ENCODE results near the gene SLIT3. TPM values are rescaled to one million over a fixed set of nuclear protein-coding genes. Genes with fewer than 3 reads are reported as not detected.

Gene SLIT3
- total RNA-seq, 4 donors from 2014 or later = 28.4 to 77.2 (median 63.8) TPM

DNA sequence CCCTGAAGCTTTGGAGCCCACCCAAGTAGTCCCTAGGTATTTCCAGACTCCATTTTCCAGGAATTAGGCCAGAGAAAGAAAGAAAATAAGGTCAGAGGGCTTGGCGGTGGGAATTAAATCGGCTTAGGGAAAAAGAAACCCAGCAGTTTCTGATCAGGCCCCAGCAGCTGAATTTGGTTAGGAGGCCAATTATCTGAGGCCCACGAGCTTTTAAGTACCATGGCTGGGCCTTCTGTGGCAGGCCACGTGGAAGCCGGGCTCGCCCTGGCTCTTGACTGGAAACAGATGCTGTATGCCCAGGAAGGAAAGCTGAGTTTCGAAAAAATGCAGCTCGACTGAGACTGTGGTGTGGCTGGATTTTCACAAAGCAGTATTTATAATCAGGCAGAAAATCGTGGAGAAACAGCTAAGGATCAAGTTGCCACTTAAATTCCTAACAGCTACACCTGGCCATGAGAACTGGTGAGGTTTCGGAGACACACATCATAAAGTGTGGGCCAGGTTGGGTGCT, 646.7 kb downstream of the SLIT3 start:
- intact Hi-C loops (cut with DNase I) = no loop called here
- Histone ChIP-seq H3K27me3 (no peaks in the 10 kb centered on the region), H3K27ac (no peak overlapping the region), H3K9me3 (no peaks in the 10 kb centered on the region), H3K4me3 (replicated peaks in 1 of 3) (no peak overlapping the region), H3K4me1 (no peaks in the 10 kb centered on the region), H3K36me3 (no peaks in the 10 kb centered on the region)
- peak; percentile 6 to 12 for DNase-seq
- TF ChIP-seq, protein P1, sequence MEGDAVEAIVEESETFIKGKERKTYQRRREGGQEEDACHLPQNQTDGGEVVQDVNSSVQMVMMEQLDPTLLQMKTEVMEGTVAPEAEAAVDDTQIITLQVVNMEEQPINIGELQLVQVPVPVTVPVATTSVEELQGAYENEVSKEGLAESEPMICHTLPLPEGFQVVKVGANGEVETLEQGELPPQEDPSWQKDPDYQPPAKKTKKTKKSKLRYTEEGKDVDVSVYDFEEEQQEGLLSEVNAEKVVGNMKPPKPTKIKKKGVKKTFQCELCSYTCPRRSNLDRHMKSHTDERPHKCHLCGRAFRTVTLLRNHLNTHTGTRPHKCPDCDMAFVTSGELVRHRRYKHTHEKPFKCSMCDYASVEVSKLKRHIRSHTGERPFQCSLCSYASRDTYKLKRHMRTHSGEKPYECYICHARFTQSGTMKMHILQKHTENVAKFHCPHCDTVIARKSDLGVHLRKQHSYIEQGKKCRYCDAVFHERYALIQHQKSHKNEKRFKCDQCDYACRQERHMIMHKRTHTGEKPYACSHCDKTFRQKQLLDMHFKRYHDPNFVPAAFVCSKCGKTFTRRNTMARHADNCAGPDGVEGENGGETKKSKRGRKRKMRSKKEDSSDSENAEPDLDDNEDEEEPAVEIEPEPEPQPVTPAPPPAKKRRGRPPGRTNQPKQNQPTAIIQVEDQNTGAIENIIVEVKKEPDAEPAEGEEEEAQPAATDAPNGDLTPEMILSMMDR (IDR thresholded peaks at IDR 0.05) = no peak
- TF ChIP-seq POLR2A (IDR thresholded peaks at IDR 0.05) = no peak
- 36 to 40% methylated on average over 10 of the region's 10 CpGs for WGBS, 2 donors

- Histone ChIP-seq H3K9me3 (no peaks in the 10 kb centered on the region), H3K4me3 (replicated peaks in 1 of 3) (no peak overlapping the region), H3K36me3 (no peaks in the 10 kb centered on the region), H3K27me3 (no peaks in the 10 kb centered on the region), H3K27ac (no peak overlapping the region), H3K4me1 (no peaks in the 10 kb centered on the region)
- TF ChIP-seq POLR2A (IDR thresholded peaks at IDR 0.05) = no peak
- TF ChIP-seq, protein P1 (IDR thresholded peaks at IDR 0.05) = no peak
- WGBS, 2 donors = 61 to 66% methylated on average over 4 of the region's 4 CpGs
- intact Hi-C loops (cut with DNase I) = no loop called here
- DNase-seq = no peak
These were observed 647.3 kb downstream of the SLIT3 start for GRCh38 chr5:168653626-168654025.

- Histone ChIP-seq H3K27ac (no peak overlapping the region), H3K9me3 (no peaks in the 10 kb centered on the region), H3K4me1 (no peaks in the 10 kb centered on the region), H3K27me3 (no peaks in the 10 kb centered on the region), H3K36me3 (no peaks in the 10 kb centered on the region), H3K4me3 (replicated peaks in 1 of 3) (no peak overlapping the region)
- DNase-seq = no peak
- intact Hi-C loops (cut with DNase I) = no loop called here
- no peak for TF ChIP-seq POLR2A (IDR thresholded peaks at IDR 0.05)
- TF ChIP-seq, protein P1 (IDR thresholded peaks at IDR 0.05) = no peak
These were observed 649.3 kb downstream of the SLIT3 start for GRCh38 chr5:168651648-168652047.

DNA sequence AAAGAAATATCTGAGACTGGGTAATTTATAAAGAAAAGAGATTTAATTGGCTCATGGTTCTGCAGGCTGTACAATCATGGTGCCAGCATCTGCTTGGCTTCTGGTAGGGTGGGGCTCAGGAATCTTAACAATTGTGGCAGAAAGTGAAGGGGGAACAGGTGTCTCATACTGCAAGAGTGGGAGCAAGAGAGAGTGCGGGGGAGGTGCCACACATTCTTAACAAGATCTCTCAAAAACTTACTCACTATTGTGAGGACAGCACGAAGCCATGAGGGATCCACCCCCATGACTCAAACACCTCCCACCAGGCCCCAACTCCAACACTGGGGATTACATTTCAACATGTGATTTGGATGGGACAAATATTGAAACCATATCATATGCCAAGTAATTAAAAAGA, 651.6 kb downstream of the SLIT3 start:
- Histone ChIP-seq H3K4me1 (no peaks in the 10 kb centered on the region), H3K27me3 (no peaks in the 10 kb centered on the region), H3K27ac (no peak overlapping the region), H3K4me3 (replicated peaks in 1 of 3) (no peak overlapping the region), H3K9me3 (no peaks in the 10 kb centered on the region), H3K36me3 (no peaks in the 10 kb centered on the region)
- intact Hi-C loops (cut with DNase I) = no loop called here
- DNase-seq = no peak
- TF ChIP-seq POLR2A (IDR thresholded peaks at IDR 0.05) = no peak
- TF ChIP-seq, protein P1 (IDR thresholded peaks at IDR 0.05) = no peak
- 88% methylated on average over 2 of the region's 2 CpGs for WGBS, 2 donors

DNA sequence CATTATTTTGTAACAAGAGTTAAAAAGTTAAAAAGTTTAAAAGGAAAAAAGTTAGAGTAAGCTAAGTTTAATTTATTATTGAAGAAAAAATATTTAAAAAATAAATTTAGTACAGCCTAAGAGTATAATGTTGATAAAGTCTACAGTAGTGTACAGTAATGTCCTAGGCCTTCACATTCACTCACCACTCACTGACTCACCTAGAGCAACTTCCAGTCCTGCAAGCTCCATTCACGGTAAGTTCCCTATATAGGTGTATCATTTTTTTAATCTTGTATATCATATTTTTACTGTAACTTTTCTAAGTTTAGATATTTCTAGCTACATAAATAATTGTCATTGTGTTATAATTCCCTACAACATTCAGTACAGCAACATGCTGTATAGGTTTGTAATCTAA, 652.4 kb downstream of the SLIT3 start:
- no peak for DNase-seq
- Histone ChIP-seq H3K27me3 (no peaks in the 10 kb centered on the region), H3K4me3 (replicated peaks in 1 of 3) (no peak overlapping the region), H3K9me3 (no peaks in the 10 kb centered on the region), H3K36me3 (no peaks in the 10 kb centered on the region), H3K27ac (no peak overlapping the region), H3K4me1 (no peaks in the 10 kb centered on the region)
- 96% methylated on average over 1 of the region's 1 CpG for WGBS, 2 donors
- no peak for TF ChIP-seq POLR2A (IDR thresholded peaks at IDR 0.05)
- TF ChIP-seq, protein P1 (IDR thresholded peaks at IDR 0.05) = no peak
- intact Hi-C loops (cut with DNase I) = no loop called here
